ENCODE measurements around the gene CFAP251. TPM values are rescaled to one million over a fixed set of nuclear protein-coding genes. Genes with fewer than 3 reads are reported as not detected.

The CFAP251 gene
- total and polyA plus RNA-seq, 4 donors = 4.4 to 12.2 (median 8.2) TPM

- H3K27me3 ChIP-seq (ENCODE audit: control insufficient read depth, insufficient read depth, low read length) = no peaks in the 10 kb centered on the region
- H3K27ac ChIP-seq (ENCODE audit: low read depth, low read length) = no peak overlapping the region
- WGBS (ENCODE audit: insufficient coverage) = 97% methylated on average over 7 of the region's 7 CpGs
- no peaks in the 10 kb centered on the region for H3K9me3 ChIP-seq (ENCODE audit: control insufficient read depth, insufficient read depth, low read length)
- H3K4me3 ChIP-seq (ENCODE audit: low read depth, low read length) = no peak overlapping the region
- DNase-seq (ENCODE audit: low read depth in 4 of 6, low spot score in 6 of 6) = no peak
- H3K36me3 ChIP-seq (ENCODE audit: control insufficient read depth, insufficient read depth, low read length) = peaks cover 78% of the 10 kb centered on the region
- no peaks in the 10 kb centered on the region for H3K4me1 ChIP-seq (ENCODE audit: control insufficient read depth, insufficient read depth, low read length)
Observed at GRCh38 chr12:122045262-122045661, 126.9 kb downstream of the CFAP251 start.

GRCh38 chr12:122046145-122046544, 127.8 kb downstream of the CFAP251 start:
- 94% methylated on average over 7 of the region's 7 CpGs for WGBS (ENCODE audit: insufficient coverage)
- no peak for DNase-seq (ENCODE audit: low read depth in 4 of 6, low spot score in 6 of 6)
- no peak overlapping the region for H3K4me3 ChIP-seq (ENCODE audit: low read depth, low read length)
- H3K36me3 ChIP-seq (ENCODE audit: control insufficient read depth, insufficient read depth, low read length) = peaks cover 79% of the 10 kb centered on the region
- H3K4me1 ChIP-seq (ENCODE audit: control insufficient read depth, insufficient read depth, low read length) = peaks cover 3% of the 10 kb centered on the region
- no peak overlapping the region for H3K27ac ChIP-seq (ENCODE audit: low read depth, low read length)
- no peaks in the 10 kb centered on the region for H3K9me3 ChIP-seq (ENCODE audit: control insufficient read depth, insufficient read depth, low read length)
- H3K27me3 ChIP-seq (ENCODE audit: control insufficient read depth, insufficient read depth, low read length) = no peaks in the 10 kb centered on the region

GRCh38 chr12:122048151-122048550, 129.8 kb downstream of the CFAP251 start:
- no peak overlapping the region for H3K4me3 ChIP-seq (ENCODE audit: low read depth, low read length)
- no peaks in the 10 kb centered on the region for H3K9me3 ChIP-seq (ENCODE audit: control insufficient read depth, insufficient read depth, low read length)
- peaks cover 7% of the 10 kb centered on the region for H3K4me1 ChIP-seq (ENCODE audit: control insufficient read depth, insufficient read depth, low read length)
- H3K36me3 ChIP-seq (ENCODE audit: control insufficient read depth, insufficient read depth, low read length) = peaks cover 70% of the 10 kb centered on the region
- no peak for DNase-seq (ENCODE audit: low read depth in 4 of 6, low spot score in 6 of 6)
- WGBS (ENCODE audit: insufficient coverage) = 100% methylated on average over 5 of the region's 8 CpGs
- H3K27me3 ChIP-seq (ENCODE audit: control insufficient read depth, insufficient read depth, low read length) = no peaks in the 10 kb centered on the region
- H3K27ac ChIP-seq (ENCODE audit: low read depth, low read length) = no peak overlapping the region

GRCh38 chr12:122049827-122050226, 131.4 kb downstream of the CFAP251 start:
- H3K9me3 ChIP-seq (ENCODE audit: control insufficient read depth, insufficient read depth, low read length) = no peaks in the 10 kb centered on the region
- no peak for DNase-seq (ENCODE audit: low read depth in 4 of 6, low spot score in 6 of 6)
- 95% methylated on average over 9 of the region's 9 CpGs for WGBS (ENCODE audit: insufficient coverage)
- H3K27ac ChIP-seq (ENCODE audit: low read depth, low read length) = no peak overlapping the region
- H3K4me3 ChIP-seq (ENCODE audit: low read depth, low read length) = no peak overlapping the region
- H3K27me3 ChIP-seq (ENCODE audit: control insufficient read depth, insufficient read depth, low read length) = no peaks in the 10 kb centered on the region
- peaks cover 61% of the 10 kb centered on the region for H3K36me3 ChIP-seq (ENCODE audit: control insufficient read depth, insufficient read depth, low read length)
- peaks cover 16% of the 10 kb centered on the region for H3K4me1 ChIP-seq (ENCODE audit: control insufficient read depth, insufficient read depth, low read length)

GRCh38 chr12:122050706-122051105, 132.3 kb downstream of the CFAP251 start:
- WGBS (ENCODE audit: insufficient coverage) = 93% methylated on average over 16 of the region's 20 CpGs
- Histone ChIP-seq H3K9me3 (ENCODE audit: control insufficient read depth, insufficient read depth, low read length) (no peaks in the 10 kb centered on the region), H3K27ac (ENCODE audit: low read depth, low read length) (no peak overlapping the region), H3K4me3 (ENCODE audit: low read depth, low read length) (no peak overlapping the region), H3K4me1 (ENCODE audit: control insufficient read depth, insufficient read depth, low read length) (peaks cover 18% of the 10 kb centered on the region), H3K36me3 (ENCODE audit: control insufficient read depth, insufficient read depth, low read length) (peaks cover 63% of the 10 kb centered on the region), H3K27me3 (ENCODE audit: control insufficient read depth, insufficient read depth, low read length) (no peaks in the 10 kb centered on the region)
- DNase-seq (ENCODE audit: low read depth in 4 of 6, low spot score in 6 of 6) = no peak

GRCh38 chr12:122051231-122051876, 133.0 kb downstream of the CFAP251 start:
- no peak overlapping the region for H3K4me3 ChIP-seq (ENCODE audit: low read depth, low read length)
- WGBS (ENCODE audit: insufficient coverage) = 70% methylated on average over 13 of the region's 14 CpGs
- H3K9me3 ChIP-seq (ENCODE audit: control insufficient read depth, insufficient read depth, low read length) = no peaks in the 10 kb centered on the region
- peaks cover 18% of the 10 kb centered on the region for H3K4me1 ChIP-seq (ENCODE audit: control insufficient read depth, insufficient read depth, low read length)
- H3K27me3 ChIP-seq (ENCODE audit: control insufficient read depth, insufficient read depth, low read length) = no peaks in the 10 kb centered on the region
- no peak overlapping the region for H3K27ac ChIP-seq (ENCODE audit: low read depth, low read length)
- DNase-seq (ENCODE audit: low read depth in 4 of 6, low spot score in 6 of 6) = no peak
- peaks cover 63% of the 10 kb centered on the region for H3K36me3 ChIP-seq (ENCODE audit: control insufficient read depth, insufficient read depth, low read length)

- peaks cover 18% of the 10 kb centered on the region for H3K4me1 ChIP-seq (ENCODE audit: control insufficient read depth, insufficient read depth, low read length)
- no peaks in the 10 kb centered on the region for H3K9me3 ChIP-seq (ENCODE audit: control insufficient read depth, insufficient read depth, low read length)
- WGBS (ENCODE audit: insufficient coverage) = 100% methylated on average over 1 of the region's 2 CpGs
- DNase-seq (ENCODE audit: low read depth in 4 of 6, low spot score in 6 of 6) = no peak
- H3K4me3 ChIP-seq (ENCODE audit: low read depth, low read length) = no peak overlapping the region
- no peak overlapping the region for H3K27ac ChIP-seq (ENCODE audit: low read depth, low read length)
- H3K27me3 ChIP-seq (ENCODE audit: control insufficient read depth, insufficient read depth, low read length) = no peaks in the 10 kb centered on the region
- H3K36me3 ChIP-seq (ENCODE audit: control insufficient read depth, insufficient read depth, low read length) = peaks cover 65% of the 10 kb centered on the region
Observed at GRCh38 chr12:122052285-122052684, 133.9 kb downstream of the CFAP251 start.

Small RNAs within 50 kb of the gene (small RNA-seq; reads per million reads assigned to genes)
- not detected for gene AC069503.3 (ENCODE audit: low replicate concordance)
- gene RF00017 (ENCODE audit: low replicate concordance) = not detected
- gene RNU7-170P (ENCODE audit: low replicate concordance) = not detected

Other genes with a start within 250 kb of the CFAP251 start
- gene MORN3, start 248.9 kb upstream of the CFAP251 start, total RNA-seq = 1 to 10 TPM in 1 of 2 donors, under 1 TPM in 1; 0.79 to 4.5 TPM
- 1 to 10 TPM; 5.9 to 6.1 TPM for gene MORN3, start 248.9 kb upstream of the CFAP251 start, polyA plus RNA-seq (ENCODE audit: insufficient read length in 2 of 2)
- gene TMEM120B, start 205.8 kb upstream of the CFAP251 start, total RNA-seq = 1 to 10 TPM; 6.1 to 7.8 TPM
- 10 to 100 TPM; 11.6 to 22.2 TPM for gene TMEM120B, start 205.8 kb upstream of the CFAP251 start, polyA plus RNA-seq (ENCODE audit: insufficient read length in 2 of 2)
- gene RHOF, start 124.9 kb upstream of the CFAP251 start, total RNA-seq = 10 to 100 TPM in 1 of 2 donors, 1 to 10 TPM in 1; 7.6 to 10.7 TPM
- gene RHOF, start 124.9 kb upstream of the CFAP251 start, polyA plus RNA-seq (ENCODE audit: insufficient read length in 2 of 2) = 10 to 100 TPM; 15.6 to 17.6 TPM
- gene SETD1B, start 114.6 kb upstream of the CFAP251 start, total RNA-seq = 1 to 10 TPM; 4.1 to 5.8 TPM
- gene SETD1B, start 114.6 kb upstream of the CFAP251 start, polyA plus RNA-seq (ENCODE audit: insufficient read length in 2 of 2) = 10 to 100 TPM; 17.6 to 19.0 TPM
- under 1 TPM; 0.30 to 0.72 TPM for gene HPD, start 59.7 kb upstream of the CFAP251 start, total RNA-seq
- gene HPD, start 59.7 kb upstream of the CFAP251 start, polyA plus RNA-seq (ENCODE audit: insufficient read length in 2 of 2) = under 1 TPM; 0.17 to 0.26 TPM
- gene PSMD9, start 29.8 kb upstream of the CFAP251 start, total RNA-seq = 10 to 100 TPM; 32.7 to 63.4 TPM
- gene PSMD9, start 29.8 kb upstream of the CFAP251 start, polyA plus RNA-seq (ENCODE audit: insufficient read length in 2 of 2) = 10 to 100 TPM; 48.0 to 58.8 TPM
- gene BCL7A, start 103.3 kb downstream of the CFAP251 start, total RNA-seq = 10 to 100 TPM; 17.9 to 21.6 TPM
- 10 to 100 TPM; 41.7 to 45.6 TPM for gene BCL7A, start 103.3 kb downstream of the CFAP251 start, polyA plus RNA-seq (ENCODE audit: insufficient read length in 2 of 2)
- 10 to 100 TPM; 10.3 to 17.7 TPM for gene MLXIP, start 160.2 kb downstream of the CFAP251 start, total RNA-seq
- 10 to 100 TPM; 30.5 to 46.6 TPM for gene MLXIP, start 160.2 kb downstream of the CFAP251 start, polyA plus RNA-seq (ENCODE audit: insufficient read length in 2 of 2)